HepG2 (cell line): ENCODE data around the gene TMX2. TPM values are rescaled to one million over a fixed set of nuclear protein-coding genes. Genes with fewer than 3 reads are reported as not detected.

ENCODE experiments used
- ATAC-seq: fragments of 200-7000 bp; cut with Tn5 transposase; 3 replicates; pipeline ENCODE4 v1.9.1; 2020; ENCODE audit warnings: mild to moderate bottlenecking, moderate library complexity
- BruUV-seq: library from RNA; stranded (reverse); fragments of 400-500 nt; replicated peaks from 2 replicates; lab custom pipeline; 2021; lab: Mats Ljungman, UMichigan
- CTCF ChIA-PET: fragments of 300-600 bp; formaldehyde crosslinking; extraction: SDS; loops from one replicate; lab custom pipeline; 2021; ENCODE audit warnings: low total read pairs, inconsistent platforms, low intra/inter-chr PET ratio; lab: Yijun Ruan, JAX
- POLR2A ChIA-PET: fragments of 350-600 bp; sonication (Branson Sonifier 250); formaldehyde crosslinking; loops from one replicate; lab custom pipeline; 2020; ENCODE audit warnings: antibody characterized with exemption, inconsistent platforms; lab: Yijun Ruan, JAX
- DNase-seq: peaks from one replicate; pipeline ENCODE4 v3.0.0-alpha.2; 2015; ENCODE audit warnings: low spot score
- FAIRE-seq: peaks from 3 replicates; lab custom pipeline; 2011; peaks lifted over from hg19 to GRCh38; lab: Jason Lieb, UNC
- H2AFZ ChIP-seq: one replicate; pipeline ENCODE4 v1.6.1; 2011; ENCODE audit warnings: low read length, inconsistent platforms
- H3K27ac ChIP-seq: fragments of 300-600 bp; 3 replicates; pipeline ENCODE4 v1.8.0; 2011; ENCODE audit warnings: mixed run types, mild to moderate bottlenecking, mixed read lengths, low read length, inconsistent platforms; ENCODE audit not compliant: insufficient read depth; ENCODE audit errors: extremely low read length
- H3K27me3 ChIP-seq, 2 experiments: fragments of 200-600 bp in 1 of 2; 2 replicates in 1 of 2; 3 replicates in 1 of 2; pipeline versions ENCODE4 v1.6.0 to v1.8.0; 2011; ENCODE audit warnings: low read length in 2 of 2, mild to moderate bottlenecking in 2 of 2, moderate library complexity in 2 of 2, inconsistent platforms in 1 of 2; ENCODE audit not compliant: insufficient read depth in 2 of 2, control insufficient read depth in 1 of 2
- H3K36me3 ChIP-seq, 2 experiments: fragments of 200-600 bp in 1 of 2; replicated peaks in 1 of 2; 2 replicates in 1 of 2; 3 replicates in 1 of 2; pipeline versions ENCODE4 v1.5.1 to v1.8.0; 2011; ENCODE audit warnings: low read length in 2 of 2, inconsistent platforms in 1 of 2; ENCODE audit not compliant: insufficient read depth in 2 of 2, control insufficient read depth in 1 of 2
- H3K4me1 ChIP-seq: 2 replicates; pipeline ENCODE4 v1.5.1; 2012; ENCODE audit warnings: low read length, inconsistent platforms; ENCODE audit not compliant: insufficient read depth
- H3K4me2 ChIP-seq: 2 replicates; pipeline ENCODE4 v1.6.0; 2011; ENCODE audit warnings: low read depth, low read length, inconsistent platforms
- H3K4me3 ChIP-seq, 3 experiments: fragments of 200-600 bp in 1 of 3; sonication (generic), shearing (Covaris generic) in 1 of 3; replicated peaks in 1 of 3; 2 replicates each; pipeline ENCODE4 v1.5.1; 2011 to 2016; ENCODE audit warnings: low read length in 3 of 3, inconsistent platforms in 2 of 3, low read depth in 2 of 3, mild to moderate bottlenecking in 2 of 3, control low read depth in 1 of 3, mixed read lengths in 1 of 3; ENCODE audit not compliant: insufficient read depth in 1 of 3
- H3K79me2 ChIP-seq: one replicate; pipeline ENCODE4 v1.6.1; 2011; ENCODE audit warnings: low read length, inconsistent platforms; ENCODE audit not compliant: insufficient read depth
- H3K9ac ChIP-seq: 2 replicates; pipeline ENCODE4 v1.6.0; 2011; ENCODE audit warnings: mild to moderate bottlenecking, low read depth, low read length, inconsistent platforms; ENCODE audit not compliant: insufficient read depth
- H3K9me3 ChIP-seq: 2 replicates; pipeline ENCODE4 v1.5.1; 2012; ENCODE audit warnings: mild to moderate bottlenecking, low read length
- H4K20me1 ChIP-seq: 2 replicates; pipeline ENCODE4 v1.6.0; 2011; ENCODE audit warnings: inconsistent platforms, mild to moderate bottlenecking, low read length, moderate library complexity; ENCODE audit not compliant: insufficient read depth
- HNF4A ChIP-seq: sonication (generic); formaldehyde crosslinking; IDR thresholded peaks from 2 replicates; pipeline ENCODE4 v1.4.0; 2020; ENCODE audit warnings: missing genetic modification reagents
- PITX1 ChIP-seq: sonication (generic); formaldehyde crosslinking; IDR thresholded peaks from 2 replicates; pipeline ENCODE4 v1.5.1; 2020; ENCODE audit warnings: mild to moderate bottlenecking, missing genetic modification reagents
- TBL1XR1 ChIP-seq: fragments of 150-350 bp; IDR thresholded peaks from 2 replicates; pipeline ENCODE4 v1.6.1; 2014; ENCODE audit warnings: borderline replicate concordance, low read length; ENCODE audit not compliant: partially characterized antibody
- ZNF143 ChIP-seq: sonication (generic); formaldehyde crosslinking; IDR thresholded peaks from 2 replicates; pipeline ENCODE4 v1.4.0; 2020; ENCODE audit warnings: missing genetic modification reagents
- whole genome bisulfite sequencing: methylation state at CpG from one replicate; pipeline ENCODE4 v1.1.6; 2017; ENCODE audit warnings: low lambda C conversion rate; 5-methylcytosine and 5-hydroxymethylcytosine counted together
- in situ Hi-C: cut with HindIII; loops from 2 replicates; pipeline ENCODE4 v1.10.0; 2017; ENCODE audit warnings: low pct_unique_long_range_greater_than_20kb; ENCODE audit not compliant: extremely low pct_ligation_motif_present
- intact Hi-C: fragments of 100-400 bp; cut with micrococcal nuclease; formaldehyde crosslinking; loops from one replicate; pipeline ENCODE4 v1.10.0; 2022; ENCODE audit not compliant: unreplicated experiment
- polyA plus RNA-seq, 8 experiments: library from polyadenylated mRNA; depleted of rRNA in 3 of 8; stranded (reverse) in 7 of 8; unstranded in 1 of 8; fragments of >200 nt; fragmentation: Illumina TruSeq in 4 of 8; extraction: Trizol in 4 of 8; gene quantifications; 2 replicates each; pipeline versions ENCODE4 v1.2.1 to v1.2.3, GENCODE V29; 2011 to 2016; ENCODE audit warnings: low read depth in 4 of 8, missing spikeins in 1 of 8, mixed read lengths in 1 of 8; ENCODE audit not compliant: insufficient read depth in 1 of 8
- total RNA-seq, 5 experiments: library from RNA; depleted of rRNA; stranded (reverse); fragments of >200 nt; fragmentation: Illumina TruSeq; extraction: Trizol; gene quantifications; 2 replicates each; pipeline ENCODE4 v1.2.3, GENCODE V29; 2016; ENCODE audit warnings: low read depth in 1 of 5
- TF ChIP-seq, protein P1 (sequence below): sonication (generic); formaldehyde crosslinking; IDR thresholded peaks from 2 replicates; pipeline ENCODE4 v1.4.0; 2020; ENCODE audit warnings: mild to moderate bottlenecking, low read depth, missing genetic modification reagents
- TF ChIP-seq, protein P2 (sequence below): sonication (generic); formaldehyde crosslinking; IDR thresholded peaks from 2 replicates; pipeline ENCODE4 v1.4.0; 2020; ENCODE audit warnings: missing genetic modification reagents, borderline replicate concordance
- TF ChIP-seq, protein P3 (sequence below): sonication (generic); formaldehyde crosslinking; IDR thresholded peaks from 2 replicates; pipeline ENCODE4 v1.5.0; 2020; ENCODE audit warnings: missing genetic modification reagents

TMX2 gene
- total and polyA plus RNA-seq, 2 of the 13 experiments (the other 11 are each of a cell fraction or from before 2014, with no cell fraction given), result 84.5 to 129 TPM

DNA sequence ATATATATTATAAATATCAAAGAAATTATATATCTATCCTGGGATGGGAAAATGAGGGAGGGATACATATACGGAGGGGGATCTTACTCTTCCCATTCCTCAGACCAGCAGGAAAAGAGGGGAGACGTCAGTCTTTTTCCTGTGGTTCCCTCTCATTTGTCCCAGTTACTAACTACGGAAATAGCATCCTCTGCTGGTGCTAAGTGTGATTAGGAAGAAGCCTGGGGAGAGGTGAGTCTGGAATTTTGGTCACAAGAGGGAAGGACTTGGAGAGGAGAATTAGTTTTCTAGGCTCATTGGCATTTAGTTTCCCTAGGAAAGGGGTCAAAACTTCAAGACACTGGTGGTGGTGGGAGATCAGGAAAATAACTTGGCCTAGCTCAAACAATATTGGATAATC is 12.0 kb upstream of the TMX2 start:
- no TSS peak for BruUV-seq
- intact Hi-C loops, result no loop called here
- no peaks in the 10 kb centered on the region for H4K20me1 ChIP-seq
- H3K9me3 ChIP-seq, result no peaks in the 10 kb centered on the region
- H2AFZ ChIP-seq, result no peak overlapping the region
- H3K27ac ChIP-seq, result no peak overlapping the region
- WGBS, result 89% methylated on average over 3 of the region's 3 CpGs
- in situ Hi-C loops, result no loop called here
- H3K27me3 ChIP-seq, result no peaks in the 10 kb centered on the region
- ChIA-PET POLR2A (no interaction called here), CTCF (no interaction called here)
- peaks cover 27 to 74% of the 10 kb centered on the region in 2 experiments for H3K36me3 ChIP-seq
- H3K4me3 ChIP-seq, result no peak overlapping the region
- FAIRE-seq (no peak), DNase-seq (no peak), ATAC-seq (no peak)
- TF ChIP-seq HNF4A (CRISPR knock-in tag) (no peak), PITX1 (CRISPR knock-in tag) (no peak), ZNF143 (CRISPR knock-in tag) (no peak), TBL1XR1 (no peak)
- TF ChIP-seq, protein P1, sequence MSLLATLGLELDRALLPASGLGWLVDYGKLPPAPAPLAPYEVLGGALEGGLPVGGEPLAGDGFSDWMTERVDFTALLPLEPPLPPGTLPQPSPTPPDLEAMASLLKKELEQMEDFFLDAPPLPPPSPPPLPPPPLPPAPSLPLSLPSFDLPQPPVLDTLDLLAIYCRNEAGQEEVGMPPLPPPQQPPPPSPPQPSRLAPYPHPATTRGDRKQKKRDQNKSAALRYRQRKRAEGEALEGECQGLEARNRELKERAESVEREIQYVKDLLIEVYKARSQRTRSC (CRISPR knock-in tag), result no peak
- TF ChIP-seq, protein P2, sequence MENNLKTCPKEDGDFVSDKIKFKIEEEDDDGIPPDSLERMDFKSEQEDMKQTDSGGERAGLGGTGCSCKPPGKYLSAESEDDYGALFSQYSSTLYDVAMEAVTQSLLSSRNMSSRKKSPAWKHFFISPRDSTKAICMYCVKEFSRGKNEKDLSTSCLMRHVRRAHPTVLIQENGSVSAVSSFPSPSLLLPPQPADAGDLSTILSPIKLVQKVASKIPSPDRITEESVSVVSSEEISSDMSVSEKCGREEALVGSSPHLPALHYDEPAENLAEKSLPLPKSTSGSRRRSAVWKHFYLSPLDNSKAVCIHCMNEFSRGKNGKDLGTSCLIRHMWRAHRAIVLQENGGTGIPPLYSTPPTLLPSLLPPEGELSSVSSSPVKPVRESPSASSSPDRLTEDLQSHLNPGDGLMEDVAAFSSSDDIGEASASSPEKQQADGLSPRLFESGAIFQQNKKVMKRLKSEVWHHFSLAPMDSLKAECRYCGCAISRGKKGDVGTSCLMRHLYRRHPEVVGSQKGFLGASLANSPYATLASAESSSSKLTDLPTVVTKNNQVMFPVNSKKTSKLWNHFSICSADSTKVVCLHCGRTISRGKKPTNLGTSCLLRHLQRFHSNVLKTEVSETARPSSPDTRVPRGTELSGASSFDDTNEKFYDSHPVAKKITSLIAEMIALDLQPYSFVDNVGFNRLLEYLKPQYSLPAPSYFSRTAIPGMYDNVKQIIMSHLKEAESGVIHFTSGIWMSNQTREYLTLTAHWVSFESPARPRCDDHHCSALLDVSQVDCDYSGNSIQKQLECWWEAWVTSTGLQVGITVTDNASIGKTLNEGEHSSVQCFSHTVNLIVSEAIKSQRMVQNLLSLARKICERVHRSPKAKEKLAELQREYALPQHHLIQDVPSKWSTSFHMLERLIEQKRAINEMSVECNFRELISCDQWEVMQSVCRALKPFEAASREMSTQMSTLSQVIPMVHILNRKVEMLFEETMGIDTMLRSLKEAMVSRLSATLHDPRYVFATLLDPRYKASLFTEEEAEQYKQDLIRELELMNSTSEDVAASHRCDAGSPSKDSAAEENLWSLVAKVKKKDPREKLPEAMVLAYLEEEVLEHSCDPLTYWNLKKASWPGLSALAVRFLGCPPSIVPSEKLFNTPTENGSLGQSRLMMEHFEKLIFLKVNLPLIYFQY (CRISPR knock-in tag), result no peak
- TF ChIP-seq, protein P3, sequence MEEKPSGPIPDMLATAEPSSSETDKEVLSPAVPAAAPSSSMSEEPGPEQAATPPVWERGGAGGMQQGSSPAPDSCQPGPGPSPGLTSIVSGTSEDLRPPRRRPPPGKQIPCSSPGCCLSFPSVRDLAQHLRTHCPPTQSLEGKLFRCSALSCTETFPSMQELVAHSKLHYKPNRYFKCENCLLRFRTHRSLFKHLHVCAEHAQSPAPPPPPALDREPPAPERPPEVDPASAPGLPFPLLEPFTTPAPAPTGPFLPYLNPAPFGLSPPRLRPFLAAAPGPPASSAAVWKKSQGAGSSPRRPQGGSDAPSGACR, result no peak
- H3K79me2 ChIP-seq, result no peaks in the 10 kb centered on the region
- no peak overlapping the region for H3K9ac ChIP-seq
- no peak overlapping the region for H3K4me2 ChIP-seq
- H3K4me1 ChIP-seq, result peaks cover 1% of the 10 kb centered on the region
